H1 (cell line): ENCODE results near the gene EIF4A3. TPM values are rescaled to one million over a fixed set of nuclear protein-coding genes. Genes with fewer than 3 reads are reported as not detected.
A peak's percentile ranks its signal among the peaks of the same experiment; 100 is the strongest.

ENCODE experiments used
- CTCF ChIA-PET: fragments of 300-600 bp; sonication (Branson Sonifier 250); formaldehyde crosslinking; loops from one replicate; lab custom pipeline; 2021; ENCODE audit not compliant: partially characterized antibody; lab: Charles Lee
- POLR2A ChIA-PET: fragments of 300-600 bp; sonication (Branson Sonifier 250); formaldehyde crosslinking; loops from one replicate; lab custom pipeline; 2021; ENCODE audit warnings: inconsistent platforms; ENCODE audit not compliant: partially characterized antibody; lab: Charles Lee
- DNase-seq, 2 experiments: peaks; one replicate each; pipeline versions ENCODE4 v3.0.0 to v3.0.0-alpha.2; 2010 to 2022; ENCODE audit warnings: low spot score in 2 of 2, low read depth in 1 of 2, mixed read lengths in 1 of 2
- FAIRE-seq: peaks from 2 replicates; lab custom pipeline; 2011; peaks lifted over from hg19 to GRCh38; lab: Jason Lieb, UNC
- H2AFZ ChIP-seq: 2 replicates; pipeline ENCODE4 v1.8.1; 2012; ENCODE audit warnings: low read length, inconsistent platforms
- H2AK5ac ChIP-seq: 2 replicates; pipeline ENCODE4 v1.6.1; 2013; ENCODE audit warnings: low read depth, low read length
- H2BK120ac ChIP-seq: replicated peaks from 2 replicates; pipeline ENCODE3; 2013; ENCODE audit warnings: low read depth, low read length, inconsistent platforms
- H2BK12ac ChIP-seq: 2 replicates; pipeline ENCODE4 v1.6.1; 2013; ENCODE audit warnings: low read depth, low read length
- H2BK15ac ChIP-seq: 2 replicates; pipeline ENCODE4 v1.6.1; 2013; ENCODE audit warnings: low read length
- H2BK20ac ChIP-seq: 2 replicates; pipeline ENCODE4 v1.6.1; 2013; ENCODE audit warnings: low read length
- H2BK5ac ChIP-seq: 2 replicates; pipeline ENCODE4 v1.6.1; 2013; ENCODE audit warnings: low read depth, low read length
- H3K14ac ChIP-seq: 2 replicates; pipeline ENCODE4 v1.6.1; 2013; ENCODE audit warnings: inconsistent platforms; ENCODE audit not compliant: insufficient read length
- H3K18ac ChIP-seq: 2 replicates; pipeline ENCODE4 v1.6.1; 2013; ENCODE audit warnings: low read length; ENCODE audit errors: extremely low read depth
- H3K23ac ChIP-seq: 2 replicates; pipeline ENCODE4 v1.6.1; 2013; ENCODE audit warnings: inconsistent platforms; ENCODE audit not compliant: insufficient read length
- H3K23me2 ChIP-seq: 2 replicates; pipeline ENCODE4 v1.6.1; 2013; ENCODE audit warnings: low read depth, low read length
- H3K27ac ChIP-seq: 2 replicates; pipeline ENCODE4 v1.6.1; 2011; ENCODE audit warnings: low read depth, low read length, inconsistent platforms
- H3K27me3 ChIP-seq, 4 experiments: replicated peaks in 1 of 4; 1 replicate in 1 of 4; 2 replicates in 3 of 4; pipeline versions ENCODE4 v1.6.1 to v1.8.1; 2011 to 2013; ENCODE audit warnings: low read length in 3 of 4, mild to moderate bottlenecking in 3 of 4, inconsistent platforms in 2 of 4, mixed read lengths in 2 of 4, moderate library complexity in 1 of 4; ENCODE audit not compliant: control insufficient read depth in 3 of 4, insufficient read depth in 3 of 4; ENCODE audit errors: extremely low read depth in 1 of 4
- H3K36me3 ChIP-seq, 4 experiments: 2 replicates each; pipeline versions ENCODE4 v1.6.1 to v1.8.1; 2011 to 2013; ENCODE audit warnings: mild to moderate bottlenecking in 4 of 4, low read length in 3 of 4, moderate library complexity in 2 of 4, control low read depth in 1 of 4, inconsistent platforms in 1 of 4; ENCODE audit not compliant: insufficient read depth in 4 of 4, control insufficient read depth in 2 of 4
- H3K4ac ChIP-seq: replicated peaks from 2 replicates; pipeline ENCODE3; 2013; ENCODE audit warnings: low read length, low read depth, mixed read lengths, inconsistent platforms; ENCODE audit not compliant: insufficient read length
- H3K4me1 ChIP-seq, 4 experiments: replicated peaks in 1 of 4; 1 replicate in 1 of 4; 2 replicates in 3 of 4; pipeline versions ENCODE4 v1.6.1 to v1.8.1; 2011 to 2013; ENCODE audit warnings: low read length in 3 of 4, inconsistent platforms in 2 of 4, mixed read lengths in 1 of 4; ENCODE audit not compliant: insufficient read depth in 4 of 4, control insufficient read depth in 3 of 4
- H3K4me2 ChIP-seq, 2 experiments: 2 replicates each; pipeline versions ENCODE4 v1.6.1 to v1.8.1; 2011 to 2013; ENCODE audit warnings: low read depth in 2 of 2, low read length in 2 of 2, control low read depth in 1 of 2, inconsistent platforms in 1 of 2, mild to moderate bottlenecking in 1 of 2; ENCODE audit not compliant: insufficient read depth in 1 of 2
- H3K4me3 ChIP-seq, 4 experiments: fragments of 200-600, 300-600 bp in 1 of 4; sonication (generic), shearing (Covaris generic), sonication (Bioruptor Twin) in 1 of 4; 2 replicates each; pipeline versions ENCODE4 v1.5.1 to v1.8.1; 2011 to 2016; ENCODE audit warnings: low read length in 4 of 4, low read depth in 3 of 4, control low read depth in 2 of 4, inconsistent platforms in 2 of 4, mild to moderate bottlenecking in 2 of 4, mixed read lengths in 1 of 4, moderate library complexity in 1 of 4; ENCODE audit not compliant: insufficient read depth in 2 of 4; ENCODE audit errors: extremely low read depth in 1 of 4
- H3K56ac ChIP-seq: replicated peaks from 2 replicates; pipeline ENCODE3; 2013; ENCODE audit warnings: low read depth, mild to moderate bottlenecking, mixed read lengths, low read length, inconsistent platforms; ENCODE audit not compliant: insufficient read length
- H3K79me1 ChIP-seq: 2 replicates; pipeline ENCODE4 v1.6.1; 2013; ENCODE audit warnings: low read depth, low read length, control low read depth
- H3K79me2 ChIP-seq, 2 experiments: 2 replicates each; pipeline versions ENCODE4 v1.6.1 to v1.8.1; 2012 to 2013; ENCODE audit warnings: low read length in 2 of 2, mild to moderate bottlenecking in 2 of 2, inconsistent platforms in 1 of 2; ENCODE audit not compliant: insufficient read depth in 2 of 2, control insufficient read depth in 1 of 2
- H3K9ac ChIP-seq, 4 experiments: replicated peaks in 1 of 4; 1 replicate in 1 of 4; 2 replicates in 3 of 4; pipeline versions ENCODE4 v1.6.1 to v1.8.1; 2011 to 2013; ENCODE audit warnings: low read depth in 3 of 4, low read length in 3 of 4, control low read depth in 2 of 4, mild to moderate bottlenecking in 2 of 4, moderate library complexity in 2 of 4, inconsistent platforms in 1 of 4; ENCODE audit errors: extremely low read depth in 1 of 4
- H3K9me3 ChIP-seq, 2 experiments: 2 replicates each; pipeline versions ENCODE4 v1.6.1 to v1.8.1; 2012 to 2013; ENCODE audit warnings: mild to moderate bottlenecking in 2 of 2, moderate library complexity in 2 of 2, control low read depth in 1 of 2, inconsistent platforms in 1 of 2, low read depth in 1 of 2, low read length in 1 of 2, mixed read lengths in 1 of 2; ENCODE audit not compliant: insufficient read depth in 2 of 2
- H4K20me1 ChIP-seq, 2 experiments: replicated peaks in 1 of 2; 2 replicates each; pipeline versions ENCODE3 to v1.8.1; 2011 to 2013; ENCODE audit warnings: inconsistent platforms in 2 of 2, low read length in 2 of 2, mild to moderate bottlenecking in 1 of 2; ENCODE audit not compliant: insufficient read depth in 2 of 2, control insufficient read depth in 1 of 2
- H4K5ac ChIP-seq: 2 replicates; pipeline ENCODE4 v1.6.1; 2013; ENCODE audit warnings: low read length, low read depth, mixed read lengths, inconsistent platforms; ENCODE audit not compliant: insufficient read length
- H4K8ac ChIP-seq: 2 replicates; pipeline ENCODE4 v1.8.0; 2013; ENCODE audit warnings: mild to moderate bottlenecking, moderate library complexity, low read length, inconsistent platforms; ENCODE audit not compliant: insufficient read depth; ENCODE audit errors: extremely low read depth
- H4K91ac ChIP-seq: replicated peaks from 2 replicates; pipeline ENCODE3; 2013; ENCODE audit warnings: low read length, mixed read lengths, inconsistent platforms; ENCODE audit not compliant: insufficient read length
- CTCF ChIP-seq, 3 experiments: IDR thresholded peaks; 1 replicate in 2 of 3; 2 replicates in 1 of 3; pipeline versions ENCODE4 v1.5.1 to v1.6.1; 2011; ENCODE audit warnings: low read length in 3 of 3, mild to moderate bottlenecking in 3 of 3, inconsistent platforms in 2 of 3, low read depth in 1 of 3, moderate library complexity in 1 of 3; ENCODE audit not compliant: insufficient read depth in 1 of 3; ENCODE audit errors: control extremely low read depth in 1 of 3
- EGR1 ChIP-seq: IDR thresholded peaks from 2 replicates; pipeline ENCODE4 v1.6.1; 2011; ENCODE audit warnings: low read depth, low read length, borderline replicate concordance
- HDAC2 ChIP-seq, 2 experiments: fragments of 300-600 bp in 1 of 2; sonication (generic) in 1 of 2; IDR thresholded peaks; 2 replicates each; pipeline ENCODE4 v1.6.1; 2011 to 2012; ENCODE audit warnings: low read depth in 2 of 2, low read length in 2 of 2, mild to moderate bottlenecking in 2 of 2, moderate library complexity in 2 of 2, borderline replicate concordance in 1 of 2, inconsistent platforms in 1 of 2
- JUN ChIP-seq: IDR thresholded peaks from 2 replicates; pipeline ENCODE4 v1.6.1; 2011; ENCODE audit warnings: low read depth, mild to moderate bottlenecking, improper control_type of control experiment, low read length
- PHF8 ChIP-seq: fragments of 200-600 bp; sonication (generic); conservative IDR thresholded peaks from 2 replicates; pipeline ENCODE4 v1.7.1; 2012; ENCODE audit warnings: low read depth, mild to moderate bottlenecking, inconsistent platforms, low read length, moderate library complexity
- POLR2A ChIP-seq, 2 experiments: IDR thresholded peaks; 1 replicate in 1 of 2; 2 replicates in 1 of 2; pipeline ENCODE4 v1.6.1; 2011; ENCODE audit warnings: low read depth in 2 of 2, low read length in 2 of 2, mild to moderate bottlenecking in 2 of 2; ENCODE audit errors: control extremely low read depth in 1 of 2
- RBBP5 ChIP-seq: IDR thresholded peaks from 2 replicates; pipeline ENCODE4 v1.7.1; 2012; ENCODE audit warnings: low read depth, mild to moderate bottlenecking, inconsistent platforms, low read length, moderate library complexity, borderline replicate concordance
- SIRT6 ChIP-seq: IDR thresholded peaks from one replicate; pipeline ENCODE4 v1.7.1; 2012; ENCODE audit warnings: low read length, inconsistent platforms
- TEAD4 ChIP-seq: IDR thresholded peaks from 2 replicates; pipeline ENCODE4 v1.6.1; 2012; ENCODE audit warnings: low read depth, low read length, inconsistent platforms, mixed read lengths
- WGBS, 2 experiments: shearing (Covaris generic) in 1 of 2; methylation state at CpG; one replicate each; pipeline versions ENCODE4 v1.1.6 to v1.1.7; 2013 to 2015; ENCODE audit warnings: low lambda C conversion rate in 2 of 2, mixed read lengths in 2 of 2, inconsistent platforms in 1 of 2, low coverage in 1 of 2, missing lambda C conversion rate in 1 of 2; ENCODE audit not compliant: insufficient replicate concordance in 2 of 2, insufficient coverage in 1 of 2, insufficient read length in 1 of 2; ENCODE audit errors: extremely low coverage in 1 of 2, missing lambda C conversion rate in 1 of 2; 5-methylcytosine and 5-hydroxymethylcytosine counted together
- polyA plus RNA-seq, 7 experiments: library from polyadenylated mRNA; depleted of rRNA in 3 of 7; stranded (reverse) in 5 of 7; unstranded in 2 of 7; fragments of >200 nt in 5 of 7; fragments of 200-250 nt in 2 of 7; gene quantifications; 1 replicate in 5 of 7; 2 replicates in 1 of 7; 4 replicates in 1 of 7; pipeline versions ENCODE4 v1.2.1 to v1.2.3, GENCODE V29; 2011 to 2013; ENCODE audit warnings: missing spikeins in 2 of 7, mixed read lengths in 2 of 7
- total RNA-seq: library from RNA; stranded (reverse); fragmentation: NEBNext Ultra II Directional; extraction: Animal tissue kit (Norgen Biotek cat#: 25700); gene quantifications from 2 replicates; pipeline ENCODE4 v1.2.1, GENCODE V29; 2021

EIF4A3 gene
- total and polyA plus RNA-seq, 2 of the 8 experiments (the other 6 are each of a cell fraction or from before 2014, with no cell fraction given), result 142 to 146 TPM

GRCh38 chr17:80102664-80103448 lies 44.1 kb downstream of the EIF4A3 start:
- Histone ChIP-seq H4K8ac (no peak overlapping the region; the same call in 1 of the 2 replicates), H3K18ac (no peak overlapping the region), H2BK5ac (no peak overlapping the region), H3K79me2 (no peaks in the 10 kb centered on the region), H2BK120ac (no peak overlapping the region), H3K9ac (no peak overlapping the region), H3K36me3 (no peaks in the 10 kb centered on the region), H3K79me1 (no peaks in the 10 kb centered on the region; the same call in 1 of the 2 replicates), H2AK5ac (peak overlapping the region; percentile 66; the same call in 1 of the 2 replicates), H3K4me3 (peak overlapping the region in 2 of 4 experiments; percentile 71 to 86; a peak in 3 of 8 replicates), H4K91ac (no peak overlapping the region), H3K27ac (no peak overlapping the region), H3K56ac (no peak overlapping the region), H2BK12ac (no peak overlapping the region), H2BK20ac (no peak overlapping the region), H3K27me3 (peaks cover 0 to 9% (median 5%) of the 10 kb centered on the region in 4 experiments; a peak in 3 of 7 replicates), H2AFZ (no peak overlapping the region), H2BK15ac (0 out of 2 replicates have a peak overlapping the region, but pooled peaks have one; percentile 20), H3K23ac (no peak overlapping the region), H3K9me3 (no peaks in the 10 kb centered on the region), H4K5ac (no peak overlapping the region), H3K4me2 (peak overlapping the region; percentile 89 to 99), H3K4me1 (peaks cover 0 to 7% (median 1%) of the 10 kb centered on the region in 4 experiments; a peak in 4 of 7 replicates), H3K23me2 (peaks cover 8% of the 10 kb centered on the region; the same call in 1 of the 2 replicates), H4K20me1 (no peaks in the 10 kb centered on the region), H3K4ac (no peak overlapping the region), H3K14ac (no peak overlapping the region)
- ChIA-PET CTCF (interaction anchor here (1.2 to 6.8 kb wide), 4 partner anchors 12 to 88 kb away, joined by 4 to 43 read pairs (median 7); no protein-coding TSS in a partner anchor), POLR2A (interaction anchor here (1.7 kb wide), 1 partner anchor 95 kb away, joined by 7 read pairs; no protein-coding TSS in a partner anchor)
- FAIRE-seq, result no peak
- 90% methylated on average over 15 of the region's 15 CpGs; no CpG with 5 or more reads in 1 of the 2 experiments for WGBS, 2 experiments
- DNase-seq, result no peak
- TF ChIP-seq TEAD4 (no peak), POLR2A (IDR thresholded peaks at IDR 0.05; ENCODE audit: control extremely low read depth in 1 of 2, low read depth in 2 of 2, low read length in 2 of 2) (no peak), PHF8 (no peak), CTCF (IDR thresholded peaks at IDR 0.05; ENCODE audit: control extremely low read depth in 1 of 3, insufficient read depth in 1 of 3, low read depth in 1 of 3, low read length in 3 of 3) (no peak), EGR1 (no peak), JUN (no peak), SIRT6 (no peak), RBBP5 (no peak), HDAC2 (IDR thresholded peaks at IDR 0.05; ENCODE audit: borderline replicate concordance in 1 of 2, low read depth in 2 of 2, low read length in 2 of 2) (no peak)
- TF ChIP-seq, all 59 proteins: peak for 0
